ENCODE data around the gene GBGT1. TPM values are rescaled to one million over a fixed set of nuclear protein-coding genes. Genes with fewer than 3 reads are reported as not detected.

Gene GBGT1
- polyA plus RNA-seq, 1 of the 3 experiments (the other 2 are of a cell fraction): 0.51 TPM

GRCh38 chr9:133140174-133140505 is 23.6 kb downstream of the GBGT1 start:
- ChIA-PET CTCF (interaction anchor here (3.4 to 12.1 kb wide), 2 partner anchors 6 to 37 kb away, joined by 15 to 163 read pairs; no protein-coding TSS in a partner anchor), POLR2A (no interaction called here)
- WGBS (ENCODE audit: low lambda C conversion rate): 88% methylated on average over 3 of the region's 4 CpGs
- no peak for DNase-seq
- Histone ChIP-seq H3K9ac (no peak overlapping the region), H3K79me2 (ENCODE audit: insufficient read depth) (peaks cover 26% of the 10 kb centered on the region; the same call in 1 of the 2 replicates), H3K4me3 (ENCODE audit: low read depth in 2 of 2, low read length in 1 of 2) (no peak overlapping the region), H3K36me3 (replicated peaks in 1 of 2; ENCODE audit: control insufficient read depth in 1 of 2, insufficient read depth in 2 of 2, low read length in 1 of 2) (no peaks in the 10 kb centered on the region), H3K9me2 (no peaks in the 10 kb centered on the region), H2AFZ (ENCODE audit: low read depth) (no peak overlapping the region), H3K4me2 (no peak overlapping the region), H3K4me1 (ENCODE audit: control insufficient read depth in 1 of 2, insufficient read depth in 2 of 2, low read depth in 1 of 2, low read length in 1 of 2) (peaks cover 9 to 68% of the 10 kb centered on the region in 2 experiments), H3K27ac (ENCODE audit: low read depth in 2 of 2, low read length in 1 of 2) (no peak overlapping the region; a peak in 1 of 4 replicates), H4K20me1 (ENCODE audit: insufficient read depth) (peaks cover 74% of the 10 kb centered on the region), H3K27me3 (ENCODE audit: insufficient read depth) (no peaks in the 10 kb centered on the region), H3F3A (replicated peaks; ENCODE audit: insufficient read depth) (peaks cover 11% of the 10 kb centered on the region), H3K9me3 (no peaks in the 10 kb centered on the region)
- no peak for TF ChIP-seq RXRA (IDR thresholded peaks at IDR 0.05; ENCODE audit: borderline replicate concordance, low read depth)
- TF ChIP-seq EZH2phosphoT487 (IDR thresholded peaks at IDR 0.05; ENCODE audit: borderline replicate concordance, low read depth): no peak
- no peak for TF ChIP-seq NFIC (IDR thresholded peaks at IDR 0.05; ENCODE audit: borderline replicate concordance)
- no peak for TF ChIP-seq MXI1 (IDR thresholded peaks at IDR 0.05; ENCODE audit: low read depth, low read length)
- no peak for TF ChIP-seq TAF1 (IDR thresholded peaks at IDR 0.05; ENCODE audit: borderline replicate concordance, low read depth, low read length)
- no peak for TF ChIP-seq CHD2 (IDR thresholded peaks at IDR 0.05; ENCODE audit: low read length, partially characterized antibody)
- TF ChIP-seq TCF12 (IDR thresholded peaks at IDR 0.05): no peak
- TF ChIP-seq MAX (IDR thresholded peaks at IDR 0.05; ENCODE audit: low read depth): no peak
- TF ChIP-seq RCOR1 (IDR thresholded peaks at IDR 0.05; ENCODE audit: low read length): no peak
- TF ChIP-seq RAD21 (IDR thresholded peaks at IDR 0.05; ENCODE audit: low read length): no peak
- TF ChIP-seq NRF1 (IDR thresholded peaks at IDR 0.05; ENCODE audit: low read depth, low read length): no peak
- no peak; the same call in 1 of the 2 replicates for TF ChIP-seq GATA2 (CRISPR knock-in tag; IDR thresholded peaks at IDR 0.05)
- no peak for TF ChIP-seq SIN3A (IDR thresholded peaks at IDR 0.05; ENCODE audit: borderline replicate concordance, low read depth, low read length)
- no peak for TF ChIP-seq SMC3 (IDR thresholded peaks at IDR 0.05; ENCODE audit: low read depth, low read length)
- no peak for TF ChIP-seq ELF1 (IDR thresholded peaks at IDR 0.05)
- no peak for TF ChIP-seq POLR2AphosphoS5 (IDR thresholded peaks at IDR 0.05; ENCODE audit: low read depth, low read length)
- no peak for TF ChIP-seq MEF2A (IDR thresholded peaks at IDR 0.05; ENCODE audit: borderline replicate concordance, low read depth)
- no peak for TF ChIP-seq USF2 (IDR thresholded peaks at IDR 0.05; ENCODE audit: borderline replicate concordance, low read depth, low read length)
